Mononuclear cell (primary cell): ENCODE results near the gene TOR2A. TPM values are rescaled to one million over a fixed set of nuclear protein-coding genes. Genes with fewer than 3 reads are reported as not detected.
A peak's percentile ranks its signal among the peaks of the same experiment; 100 is the strongest.

ENCODE experiments used
- H3K27me3 ChIP-seq: 2 replicates; pipeline ENCODE4 v1.6.0; 2011; ENCODE audit warnings: low read length, control low read depth; ENCODE audit not compliant: insufficient read depth
- H3K4me1 ChIP-seq: 2 replicates; pipeline ENCODE4 v1.5.1; 2011; ENCODE audit warnings: mild to moderate bottlenecking, low read length, control low read depth; ENCODE audit not compliant: insufficient read depth
- H3K4me3 ChIP-seq: 2 replicates; pipeline ENCODE4 v1.5.1; 2011; ENCODE audit warnings: mild to moderate bottlenecking, low read length, moderate library complexity
- H3K9me3 ChIP-seq: 2 replicates; pipeline ENCODE4 v1.5.1; 2011; ENCODE audit warnings: low read depth, mild to moderate bottlenecking, control low read depth, low read length
- total RNA-seq: library from RNA; depleted of rRNA; stranded (reverse); fragments of >200 nt; gene quantifications from one replicate; pipeline ENCODE4 v1.2.3, GENCODE V29; 2012

The TOR2A gene
- total RNA-seq, 1 donor = 13.4 TPM

- Histone ChIP-seq H3K9me3 (no peaks in the 10 kb centered on the region), H3K4me3 (no peak overlapping the region), H3K27me3 (no peaks in the 10 kb centered on the region), H3K4me1 (peaks cover 7% of the 10 kb centered on the region)
Observed at GRCh38 chr9:127739614-127740330, 4.7 kb upstream of the TOR2A start.

- Histone ChIP-seq H3K9me3 (no peaks in the 10 kb centered on the region), H3K4me1 (peaks cover 18% of the 10 kb centered on the region), H3K27me3 (no peaks in the 10 kb centered on the region), H3K4me3 (no peak overlapping the region)
Observed at GRCh38 chr9:127738666-127739065, 3.6 kb upstream of the TOR2A start.

- Histone ChIP-seq H3K9me3 (no peaks in the 10 kb centered on the region), H3K27me3 (no peaks in the 10 kb centered on the region), H3K4me1 (peaks cover 22% of the 10 kb centered on the region), H3K4me3 (no peak overlapping the region)
Observed at GRCh38 chr9:127735530-127736185, 564 bp upstream of the TOR2A start.

GRCh38 chr9:127734247-127734746, 797 bp downstream of the TOR2A start:
- Histone ChIP-seq H3K27me3 (no peaks in the 10 kb centered on the region), H3K4me3 (peak overlapping the region; percentile 68), H3K4me1 (peaks cover 22% of the 10 kb centered on the region), H3K9me3 (no peaks in the 10 kb centered on the region)

GRCh38 chr9:127733614-127734013, 1.5 kb downstream of the TOR2A start:
- H3K4me3 ChIP-seq = no peak overlapping the region
- H3K27me3 ChIP-seq = no peaks in the 10 kb centered on the region
- H3K9me3 ChIP-seq = no peaks in the 10 kb centered on the region
- peaks cover 22% of the 10 kb centered on the region for H3K4me1 ChIP-seq

- Histone ChIP-seq H3K9me3 (no peaks in the 10 kb centered on the region), H3K27me3 (no peaks in the 10 kb centered on the region), H3K4me3 (no peak overlapping the region), H3K4me1 (peaks cover 22% of the 10 kb centered on the region)
Observed at GRCh38 chr9:127732444-127732843, 2.6 kb downstream of the TOR2A start.

GRCh38 chr9:127731938-127732337, 3.2 kb downstream of the TOR2A start:
- Histone ChIP-seq H3K4me1 (peaks cover 22% of the 10 kb centered on the region), H3K27me3 (no peaks in the 10 kb centered on the region), H3K9me3 (no peaks in the 10 kb centered on the region), H3K4me3 (no peak overlapping the region)

GRCh38 chr9:127730799-127731410, 4.2 kb downstream of the TOR2A start:
- Histone ChIP-seq H3K4me3 (no peak overlapping the region), H3K9me3 (no peaks in the 10 kb centered on the region), H3K27me3 (no peaks in the 10 kb centered on the region), H3K4me1 (peaks cover 22% of the 10 kb centered on the region)

GRCh38 chr9:127730262-127730661, 4.8 kb downstream of the TOR2A start:
- H3K9me3 ChIP-seq = no peaks in the 10 kb centered on the region
- H3K4me3 ChIP-seq = no peak overlapping the region
- peaks cover 16% of the 10 kb centered on the region for H3K4me1 ChIP-seq
- H3K27me3 ChIP-seq = no peaks in the 10 kb centered on the region

GRCh38 chr9:127729522-127730256, 5.4 kb downstream of the TOR2A start:
- peaks cover 14% of the 10 kb centered on the region for H3K4me1 ChIP-seq
- H3K9me3 ChIP-seq = no peaks in the 10 kb centered on the region
- no peaks in the 10 kb centered on the region for H3K27me3 ChIP-seq
- H3K4me3 ChIP-seq = no peak overlapping the region

GRCh38 chr9:127728808-127729207, 6.3 kb downstream of the TOR2A start:
- H3K27me3 ChIP-seq = no peaks in the 10 kb centered on the region
- H3K9me3 ChIP-seq = no peaks in the 10 kb centered on the region
- H3K4me3 ChIP-seq = no peak overlapping the region
- peaks cover 6% of the 10 kb centered on the region for H3K4me1 ChIP-seq

GRCh38 chr9:127726871-127727270, 8.2 kb downstream of the TOR2A start:
- H3K4me3 ChIP-seq = no peak overlapping the region
- H3K4me1 ChIP-seq = no peaks in the 10 kb centered on the region
- no peaks in the 10 kb centered on the region for H3K9me3 ChIP-seq
- H3K27me3 ChIP-seq = no peaks in the 10 kb centered on the region

GRCh38 chr9:127724012-127724411, 11.1 kb downstream of the TOR2A start:
- Histone ChIP-seq H3K27me3 (no peaks in the 10 kb centered on the region), H3K9me3 (no peaks in the 10 kb centered on the region), H3K4me1 (peaks cover 16% of the 10 kb centered on the region), H3K4me3 (no peak overlapping the region)

- Histone ChIP-seq H3K27me3 (no peaks in the 10 kb centered on the region), H3K4me3 (no peak overlapping the region), H3K9me3 (no peaks in the 10 kb centered on the region), H3K4me1 (peaks cover 20% of the 10 kb centered on the region)
Observed at GRCh38 chr9:127723444-127723843, 11.7 kb downstream of the TOR2A start.

- H3K4me1 ChIP-seq = peaks cover 20% of the 10 kb centered on the region
- H3K9me3 ChIP-seq = no peaks in the 10 kb centered on the region
- H3K4me3 ChIP-seq = no peak overlapping the region
- no peaks in the 10 kb centered on the region for H3K27me3 ChIP-seq
Observed at GRCh38 chr9:127723013-127723412, 12.1 kb downstream of the TOR2A start.
